ENCODE results near the gene KMO. TPM values are rescaled to one million over a fixed set of nuclear protein-coding genes. Genes with fewer than 3 reads are reported as not detected.

KMO gene
- total RNA-seq, 1 donor from 2014 or later, result 0.50 TPM

DNA sequence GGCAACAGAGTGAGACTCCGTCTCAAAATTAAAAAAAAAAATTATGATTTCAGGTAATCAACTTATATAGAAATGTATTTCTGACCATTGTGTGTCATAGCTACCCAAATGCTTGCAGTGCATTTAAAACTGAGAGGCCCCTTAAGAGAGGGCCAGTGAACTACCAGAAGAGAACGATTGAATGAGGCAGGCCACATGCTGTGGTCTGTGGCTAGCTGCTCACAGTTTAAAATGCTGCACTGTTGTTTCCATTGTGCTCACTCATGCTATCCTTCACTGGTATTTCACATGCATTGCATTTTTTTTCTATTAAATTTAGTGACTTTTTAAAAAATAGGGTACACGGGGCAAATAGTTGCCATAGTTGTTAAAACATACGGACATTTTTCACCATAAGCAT is 82.0 kb downstream of the KMO start:
- Histone ChIP-seq H3K4me3 (ENCODE audit: insufficient read depth, low read depth, low read length) (no peak overlapping the region), H2AFZ (ENCODE audit: low read depth, low read length) (no peak overlapping the region), H3K27ac (ENCODE audit: low read depth, low read length) (no peak overlapping the region), H3K9ac (ENCODE audit: low read length) (no peak overlapping the region), H3K27me3 (ENCODE audit: insufficient read depth, low read length) (no peaks in the 10 kb centered on the region), H3K36me3 (ENCODE audit: insufficient read depth, low read length) (no peaks in the 10 kb centered on the region), H3K79me2 (ENCODE audit: insufficient read depth, low read length) (no peaks in the 10 kb centered on the region), H3K4me1 (ENCODE audit: insufficient read depth, low read length) (peaks cover 23% of the 10 kb centered on the region), H4K20me1 (ENCODE audit: insufficient read depth, low read length) (no peaks in the 10 kb centered on the region), H3K4me2 (ENCODE audit: low read length) (no peak overlapping the region), H3K9me3 (ENCODE audit: insufficient read depth, low read depth, low read length) (no peaks in the 10 kb centered on the region)
- peak overlapping the region; percentile 11 for H3K27ac Mint-ChIP-seq (ENCODE audit: unreplicated experiment)
- peak; percentile 22 for DNase-seq (ENCODE audit: low read depth)
- H3K9me3 Mint-ChIP-seq (ENCODE audit: unreplicated experiment), result no peaks in the 10 kb centered on the region
- TF ChIP-seq, protein P1, sequence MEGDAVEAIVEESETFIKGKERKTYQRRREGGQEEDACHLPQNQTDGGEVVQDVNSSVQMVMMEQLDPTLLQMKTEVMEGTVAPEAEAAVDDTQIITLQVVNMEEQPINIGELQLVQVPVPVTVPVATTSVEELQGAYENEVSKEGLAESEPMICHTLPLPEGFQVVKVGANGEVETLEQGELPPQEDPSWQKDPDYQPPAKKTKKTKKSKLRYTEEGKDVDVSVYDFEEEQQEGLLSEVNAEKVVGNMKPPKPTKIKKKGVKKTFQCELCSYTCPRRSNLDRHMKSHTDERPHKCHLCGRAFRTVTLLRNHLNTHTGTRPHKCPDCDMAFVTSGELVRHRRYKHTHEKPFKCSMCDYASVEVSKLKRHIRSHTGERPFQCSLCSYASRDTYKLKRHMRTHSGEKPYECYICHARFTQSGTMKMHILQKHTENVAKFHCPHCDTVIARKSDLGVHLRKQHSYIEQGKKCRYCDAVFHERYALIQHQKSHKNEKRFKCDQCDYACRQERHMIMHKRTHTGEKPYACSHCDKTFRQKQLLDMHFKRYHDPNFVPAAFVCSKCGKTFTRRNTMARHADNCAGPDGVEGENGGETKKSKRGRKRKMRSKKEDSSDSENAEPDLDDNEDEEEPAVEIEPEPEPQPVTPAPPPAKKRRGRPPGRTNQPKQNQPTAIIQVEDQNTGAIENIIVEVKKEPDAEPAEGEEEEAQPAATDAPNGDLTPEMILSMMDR (IDR thresholded peaks at IDR 0.05; ENCODE audit: insufficient read depth, low read depth, low read length), result no peak
- no peak for TF ChIP-seq EZH2 (IDR thresholded peaks at IDR 0.05; ENCODE audit: insufficient read depth, low read length)
- H3K4me3 Mint-ChIP-seq (ENCODE audit: unreplicated experiment), result no peak overlapping the region
- H3K36me3 Mint-ChIP-seq (ENCODE audit: low read depth, unreplicated experiment), result no peaks in the 10 kb centered on the region
- no peaks in the 10 kb centered on the region for H3K27me3 Mint-ChIP-seq (ENCODE audit: low read depth, unreplicated experiment)
- H3K4me1 Mint-ChIP-seq (ENCODE audit: low read depth, unreplicated experiment), result peaks cover 16% of the 10 kb centered on the region
- no peak for FAIRE-seq

DNA sequence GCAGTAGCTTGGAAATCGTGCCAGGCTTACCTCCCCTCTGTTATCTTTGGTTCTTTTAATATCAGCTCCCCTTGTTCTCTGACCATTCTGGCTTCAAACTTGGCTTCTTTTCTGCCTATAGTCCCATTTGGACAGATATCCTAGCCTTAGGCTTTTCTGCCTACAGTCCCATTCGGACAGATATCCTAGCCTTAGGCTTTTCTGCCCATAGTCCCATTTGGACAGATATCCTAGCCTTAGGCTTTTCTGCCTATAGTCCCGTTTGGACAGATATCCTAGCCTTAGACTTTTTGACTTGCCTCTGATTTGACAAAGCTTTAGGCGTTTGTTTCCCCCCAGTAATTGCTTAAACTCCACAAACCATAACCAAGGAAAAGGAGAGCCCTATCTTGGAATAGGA is 82.4 kb downstream of the KMO start:
- Mint-ChIP-seq H3K4me3 (ENCODE audit: unreplicated experiment) (peak overlapping the region; percentile 73), H3K9me3 (ENCODE audit: unreplicated experiment) (no peaks in the 10 kb centered on the region), H3K27me3 (ENCODE audit: low read depth, unreplicated experiment) (no peaks in the 10 kb centered on the region), H3K27ac (ENCODE audit: unreplicated experiment) (peak overlapping the region; percentile 4), H3K4me1 (ENCODE audit: low read depth, unreplicated experiment) (peaks cover 15% of the 10 kb centered on the region), H3K36me3 (ENCODE audit: low read depth, unreplicated experiment) (no peaks in the 10 kb centered on the region)
- Histone ChIP-seq H3K27ac (ENCODE audit: low read depth, low read length) (no peak overlapping the region), H3K4me3 (ENCODE audit: insufficient read depth, low read depth, low read length) (no peak overlapping the region), H3K4me1 (ENCODE audit: insufficient read depth, low read length) (peaks cover 21% of the 10 kb centered on the region), H3K36me3 (ENCODE audit: insufficient read depth, low read length) (no peaks in the 10 kb centered on the region), H3K4me2 (ENCODE audit: low read length) (no peak overlapping the region), H4K20me1 (ENCODE audit: insufficient read depth, low read length) (no peaks in the 10 kb centered on the region), H3K9me3 (ENCODE audit: insufficient read depth, low read depth, low read length) (no peaks in the 10 kb centered on the region), H3K79me2 (ENCODE audit: insufficient read depth, low read length) (no peaks in the 10 kb centered on the region), H3K9ac (ENCODE audit: low read length) (no peak overlapping the region), H3K27me3 (ENCODE audit: insufficient read depth, low read length) (no peaks in the 10 kb centered on the region), H2AFZ (ENCODE audit: low read depth, low read length) (no peak overlapping the region)
- DNase-seq (ENCODE audit: low read depth), result no peak
- no peak for FAIRE-seq
- TF ChIP-seq, protein P1 (IDR thresholded peaks at IDR 0.05; ENCODE audit: insufficient read depth, low read depth, low read length), result no peak
- no peak for TF ChIP-seq EZH2 (IDR thresholded peaks at IDR 0.05; ENCODE audit: insufficient read depth, low read length)

DNA sequence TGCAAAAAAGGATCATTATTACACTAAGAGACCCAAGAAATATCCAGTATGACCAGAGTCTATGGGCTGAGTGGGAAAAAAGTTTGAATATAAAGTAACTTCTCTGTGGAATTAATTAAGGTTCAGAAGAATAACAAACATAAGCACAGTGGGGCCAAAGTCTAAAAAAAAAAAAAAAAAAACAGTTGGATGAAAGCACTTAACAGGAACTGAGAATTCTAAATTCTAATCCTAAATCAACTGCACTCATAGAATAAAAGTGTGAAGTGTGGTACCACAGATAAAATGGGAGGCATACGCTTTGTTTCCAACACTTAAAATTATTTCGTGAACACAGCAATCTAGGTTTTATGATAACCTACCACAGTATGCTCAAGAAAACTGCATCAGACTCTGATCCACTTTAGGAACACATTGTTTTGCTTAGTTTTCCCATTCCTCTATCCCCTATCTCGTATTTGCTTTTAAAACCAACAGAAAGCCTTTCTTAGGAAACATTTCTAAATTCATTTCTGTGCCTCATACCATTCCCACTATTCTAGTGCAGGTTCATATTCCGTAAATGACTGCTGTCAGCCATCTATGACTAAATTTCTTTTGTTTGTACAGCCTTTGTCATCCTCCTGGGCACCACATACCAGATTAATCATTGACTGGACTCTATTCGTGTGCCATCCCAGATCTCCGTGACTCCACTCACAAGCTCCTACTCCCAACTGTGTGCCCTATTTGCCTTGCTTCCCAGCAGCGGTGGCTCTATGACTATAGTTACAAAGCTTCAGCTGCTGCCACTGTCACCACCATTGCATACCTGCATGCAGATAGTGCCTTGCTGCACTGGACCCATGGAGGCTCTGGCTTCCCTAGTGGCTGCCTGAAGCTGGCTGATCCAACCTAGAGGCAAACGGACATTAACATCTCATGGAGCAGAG is 83.1 kb downstream of the KMO start:
- FAIRE-seq (no peak), DNase-seq (ENCODE audit: low read depth) (no peak)
- H3K4me3 Mint-ChIP-seq (ENCODE audit: unreplicated experiment), result no peak overlapping the region
- H3K4me2 ChIP-seq (ENCODE audit: low read length), result peak overlapping the region; percentile 16
- no peaks in the 10 kb centered on the region for H3K79me2 ChIP-seq (ENCODE audit: insufficient read depth, low read length)
- H3K36me3 ChIP-seq (ENCODE audit: insufficient read depth, low read length), result no peaks in the 10 kb centered on the region
- no peak overlapping the region for H3K4me3 ChIP-seq (ENCODE audit: insufficient read depth, low read depth, low read length)
- H3K27ac Mint-ChIP-seq (ENCODE audit: unreplicated experiment), result no peak overlapping the region
- no peaks in the 10 kb centered on the region for H3K36me3 Mint-ChIP-seq (ENCODE audit: low read depth, unreplicated experiment)
- peaks cover 17% of the 10 kb centered on the region for H3K4me1 ChIP-seq (ENCODE audit: insufficient read depth, low read length)
- no peaks in the 10 kb centered on the region for H3K27me3 Mint-ChIP-seq (ENCODE audit: low read depth, unreplicated experiment)
- no peaks in the 10 kb centered on the region for H4K20me1 ChIP-seq (ENCODE audit: insufficient read depth, low read length)
- H3K27ac ChIP-seq (ENCODE audit: low read depth, low read length), result no peak overlapping the region
- TF ChIP-seq EZH2 (IDR thresholded peaks at IDR 0.05; ENCODE audit: insufficient read depth, low read length), result no peak
- TF ChIP-seq, protein P1 (IDR thresholded peaks at IDR 0.05; ENCODE audit: insufficient read depth, low read depth, low read length), result no peak
- H3K4me1 Mint-ChIP-seq (ENCODE audit: low read depth, unreplicated experiment), result peaks cover 14% of the 10 kb centered on the region
- H2AFZ ChIP-seq (ENCODE audit: low read depth, low read length), result no peak overlapping the region
- no peak overlapping the region for H3K9ac ChIP-seq (ENCODE audit: low read length)
- no peaks in the 10 kb centered on the region for H3K9me3 Mint-ChIP-seq (ENCODE audit: unreplicated experiment)
- H3K27me3 ChIP-seq (ENCODE audit: insufficient read depth, low read length), result no peaks in the 10 kb centered on the region
- H3K9me3 ChIP-seq (ENCODE audit: insufficient read depth, low read depth, low read length), result no peaks in the 10 kb centered on the region

All from astrocyte (in vitro differentiated cells and primary cell).